Parathyroid adenoma (tissue), 2 donors: ENCODE measurements around the gene KIF1A.

Experiments used
- H2AFZ ChIP-seq: fragments of 300-600 bp; sonication (generic); one replicate; pipeline ENCODE4 v1.7.0; 2017; ENCODE audit warnings: antibody characterized with exemption, mild to moderate bottlenecking
- H3K27ac ChIP-seq: fragments of 300-600 bp; sonication (generic); one replicate; pipeline ENCODE4 v1.7.0; 2017
- H3K27me3 ChIP-seq: fragments of 300-600 bp; sonication (generic); one replicate; pipeline ENCODE4 v1.7.0; 2017; ENCODE audit warnings: low read length; ENCODE audit not compliant: control insufficient read depth, insufficient read depth
- H3K36me3 ChIP-seq: fragments of 300-600 bp; sonication (generic); one replicate; pipeline ENCODE4 v1.7.0; 2017; ENCODE audit warnings: low read length; ENCODE audit not compliant: control insufficient read depth, insufficient read depth
- H3K4me1 ChIP-seq: fragments of 300-600 bp; sonication (generic); one replicate; pipeline ENCODE4 v1.7.0; 2017; ENCODE audit warnings: control low read depth
- H3K4me2 ChIP-seq: fragments of 300-600 bp; sonication (generic); one replicate; pipeline ENCODE4 v1.7.0; 2017; ENCODE audit warnings: low read length
- H3K4me3 ChIP-seq: fragments of 300-600 bp; sonication (generic); one replicate; pipeline ENCODE4 v1.7.0; 2017; ENCODE audit warnings: low read depth, low read length
- H3K79me2 ChIP-seq: fragments of 300-600 bp; sonication (generic); one replicate; pipeline ENCODE4 v1.7.0; 2017; ENCODE audit warnings: control low read depth
- H3K9ac ChIP-seq: fragments of 300-600 bp; sonication (generic); one replicate; pipeline ENCODE4 v1.7.0; 2017; ENCODE audit warnings: mild to moderate bottlenecking
- H3K9me3 ChIP-seq: fragments of 300-600 bp; sonication (generic); one replicate; pipeline ENCODE4 v1.7.0; 2017; ENCODE audit warnings: low read length; ENCODE audit not compliant: control insufficient read depth
- CTCF ChIP-seq: fragments of 300-600 bp; sonication (generic); IDR thresholded peaks from one replicate; pipeline ENCODE4 v1.7.0; 2017; ENCODE audit warnings: antibody characterized with exemption, mild to moderate bottlenecking
- donor health status: primary hyperparathyroidism.

Gene KIF1A

GRCh38 chr2:240810621-240811020 is 9.4 kb downstream of the KIF1A start:
- Histone ChIP-seq H3K9ac (no peak overlapping the region), H3K27me3 (no peaks in the 10 kb centered on the region), H3K79me2 (no peaks in the 10 kb centered on the region), H2AFZ (no peak overlapping the region), H3K9me3 (no peaks in the 10 kb centered on the region), H3K4me3 (no peak overlapping the region), H3K36me3 (no peaks in the 10 kb centered on the region), H3K27ac (no peak overlapping the region), H3K4me2 (no peak overlapping the region), H3K4me1 (no peaks in the 10 kb centered on the region)
- TF ChIP-seq CTCF = no peak

GRCh38 chr2:240810199-240810598 is 9.8 kb downstream of the KIF1A start:
- no peak for TF ChIP-seq CTCF

GRCh38 chr2:240809276-240809675 is 10.7 kb downstream of the KIF1A start:
- TF ChIP-seq CTCF = no peak
- Histone ChIP-seq H3K4me1 (no peaks in the 10 kb centered on the region), H3K9me3 (no peaks in the 10 kb centered on the region), H3K27me3 (no peaks in the 10 kb centered on the region), H3K27ac (no peak overlapping the region), H3K4me3 (no peak overlapping the region), H3K9ac (no peak overlapping the region), H3K4me2 (no peak overlapping the region), H3K36me3 (no peaks in the 10 kb centered on the region), H3K79me2 (no peaks in the 10 kb centered on the region), H2AFZ (no peak overlapping the region)

More at GRCh38 chr2:240810199-240810598, 9.8 kb downstream of the KIF1A start:
- H3K79me2 ChIP-seq = no peaks in the 10 kb centered on the region
- H2AFZ ChIP-seq = no peak overlapping the region
- no peak overlapping the region for H3K4me3 ChIP-seq
- H3K9ac ChIP-seq = no peak overlapping the region
- H3K4me2 ChIP-seq = no peak overlapping the region
- no peaks in the 10 kb centered on the region for H3K36me3 ChIP-seq
- no peaks in the 10 kb centered on the region for H3K9me3 ChIP-seq
- no peaks in the 10 kb centered on the region for H3K27me3 ChIP-seq
- H3K4me1 ChIP-seq = no peaks in the 10 kb centered on the region
- H3K27ac ChIP-seq = no peak overlapping the region

GRCh38 chr2:240806459-240806858 is 13.6 kb downstream of the KIF1A start:
- H3K4me1 ChIP-seq = no peaks in the 10 kb centered on the region
- no peak overlapping the region for H3K4me3 ChIP-seq
- H2AFZ ChIP-seq = no peak overlapping the region
- TF ChIP-seq CTCF = no peak
- H3K9ac ChIP-seq = no peak overlapping the region
- H3K36me3 ChIP-seq = no peaks in the 10 kb centered on the region
- no peak overlapping the region for H3K27ac ChIP-seq
- no peaks in the 10 kb centered on the region for H3K9me3 ChIP-seq
- no peaks in the 10 kb centered on the region for H3K79me2 ChIP-seq
- H3K4me2 ChIP-seq = no peak overlapping the region
- H3K27me3 ChIP-seq = no peaks in the 10 kb centered on the region

GRCh38 chr2:240806006-240806405 is 14.0 kb downstream of the KIF1A start:
- Histone ChIP-seq H3K4me2 (no peak overlapping the region), H3K27me3 (no peaks in the 10 kb centered on the region), H3K4me3 (no peak overlapping the region), H3K79me2 (no peaks in the 10 kb centered on the region), H2AFZ (no peak overlapping the region), H3K9me3 (no peaks in the 10 kb centered on the region), H3K9ac (no peak overlapping the region), H3K4me1 (no peaks in the 10 kb centered on the region), H3K27ac (no peak overlapping the region), H3K36me3 (no peaks in the 10 kb centered on the region)
- TF ChIP-seq CTCF = no peak
